MM.1S (cell line): ENCODE results near the gene EXOC2.

Experiments used
- DNase-seq: peaks from one replicate; pipeline ENCODE4 v3.0.0-alpha.2; 2015
- H2AFZ ChIP-seq: fragments of 300-600 bp; sonication (generic); 2 replicates; pipeline ENCODE4 v1.6.0; 2016; ENCODE audit warnings: antibody characterized with exemption, low read length
- H3F3A ChIP-seq: fragments of 300-600 bp; sonication (generic); 2 replicates; pipeline ENCODE4 v1.6.1; 2016; ENCODE audit warnings: mild to moderate bottlenecking, antibody characterized with exemption, low read length, moderate library complexity, mixed read lengths; ENCODE audit not compliant: insufficient read depth
- H3K27ac ChIP-seq: fragments of 300-600 bp; sonication (generic); 2 replicates; pipeline ENCODE4 v1.5.1; 2016; ENCODE audit warnings: mild to moderate bottlenecking, low read length
- H3K27me3 ChIP-seq: fragments of 300-600 bp; sonication (generic); replicated peaks from 2 replicates; pipeline ENCODE4 v1.6.0; 2016; ENCODE audit warnings: low read length; ENCODE audit not compliant: insufficient read depth
- H3K36me3 ChIP-seq: fragments of 300-600 bp; sonication (generic); replicated peaks from 2 replicates; pipeline ENCODE4 v1.6.1; 2016; ENCODE audit warnings: mild to moderate bottlenecking, low read length, mixed read lengths; ENCODE audit not compliant: insufficient read depth
- H3K4me1 ChIP-seq: fragments of 300-600 bp; sonication (generic); 2 replicates; pipeline ENCODE4 v1.6.1; 2016; ENCODE audit warnings: low read length, mixed read lengths
- H3K4me2 ChIP-seq: fragments of 300-600 bp; sonication (generic); 2 replicates; pipeline ENCODE4 v1.6.0; 2016; ENCODE audit warnings: low read depth, low read length
- H3K4me3 ChIP-seq: fragments of 300-600 bp; sonication (generic); 2 replicates; pipeline ENCODE4 v1.5.1; 2016; ENCODE audit warnings: low read length, mixed read lengths
- H3K79me2 ChIP-seq: fragments of 300-600 bp; sonication (generic); 2 replicates; pipeline ENCODE4 v1.6.1; 2016; ENCODE audit warnings: mixed run types, low read length, mixed read lengths
- H3K9ac ChIP-seq: fragments of 300-600 bp; sonication (generic); 2 replicates; pipeline ENCODE4 v1.6.1; 2016; ENCODE audit warnings: low read length, mixed read lengths
- H3K9me2 ChIP-seq: fragments of 300-600 bp; sonication (generic); replicated peaks from 2 replicates; pipeline ENCODE4 v1.6.1; 2016; ENCODE audit warnings: mild to moderate bottlenecking, low read length, mixed read lengths; ENCODE audit not compliant: insufficient read depth
- H3K9me3 ChIP-seq: fragments of 300-600 bp; sonication (generic); replicated peaks from 2 replicates; pipeline ENCODE4 v1.6.1; 2016; ENCODE audit warnings: mild to moderate bottlenecking, low read length, mixed read lengths; ENCODE audit not compliant: insufficient read depth
- H4K20me1 ChIP-seq: fragments of 300-600 bp; sonication (generic); 2 replicates; pipeline ENCODE4 v1.6.1; 2016; ENCODE audit warnings: mild to moderate bottlenecking, low read length, moderate library complexity, mixed read lengths; ENCODE audit not compliant: insufficient read depth
- CTCF ChIP-seq: fragments of 300-600 bp; sonication (generic); IDR thresholded peaks from 2 replicates; pipeline ENCODE4 v1.5.1; 2016; ENCODE audit warnings: antibody characterized with exemption, low read length, mixed read lengths
- EZH2 ChIP-seq: fragments of 300-600 bp; sonication (generic); optimal IDR thresholded peaks from 2 replicates; pipeline ENCODE3; 2017; ENCODE audit warnings: low read depth, mild to moderate bottlenecking, antibody characterized with exemption, low read length, mixed read lengths
- EZH2phosphoT487 ChIP-seq: fragments of 300-600 bp; sonication (generic); IDR thresholded peaks from 2 replicates; pipeline ENCODE4 v1.6.1; 2018; ENCODE audit warnings: antibody characterized with exemption, low read length

The EXOC2 gene

DNA sequence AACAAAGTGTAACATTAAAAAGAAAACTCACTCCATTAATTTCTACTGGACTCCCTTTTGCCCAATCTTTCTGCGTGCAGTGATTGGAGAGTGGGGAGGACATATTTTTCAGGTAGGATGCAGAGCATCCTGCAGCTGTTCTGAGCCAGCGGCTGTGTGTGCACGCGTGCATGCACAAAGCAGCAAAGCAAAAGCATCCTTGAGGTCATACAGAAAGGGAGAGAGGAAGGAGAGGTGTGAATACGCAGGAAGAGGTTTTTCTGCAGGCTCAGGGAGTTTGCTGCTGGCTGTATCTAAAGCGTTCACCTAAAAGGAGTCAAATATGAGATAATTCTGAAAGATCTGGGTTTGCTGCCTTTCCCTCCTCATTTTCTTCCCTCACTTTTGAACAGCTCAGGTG lies 144.4 kb downstream of the EXOC2 start:
- H3K27ac ChIP-seq, result no peak overlapping the region
- no peak for TF ChIP-seq EZH2phosphoT487
- no peak for TF ChIP-seq EZH2
- no peak for TF ChIP-seq CTCF
- H3K36me3 ChIP-seq, result no peaks in the 10 kb centered on the region
- no peaks in the 10 kb centered on the region for H4K20me1 ChIP-seq
- H3F3A ChIP-seq, result no peaks in the 10 kb centered on the region
- H3K4me1 ChIP-seq, result no peaks in the 10 kb centered on the region
- no peaks in the 10 kb centered on the region for H3K27me3 ChIP-seq
- H3K9me3 ChIP-seq, result no peaks in the 10 kb centered on the region
- no peak for DNase-seq
- no peak overlapping the region for H2AFZ ChIP-seq
- no peak overlapping the region for H3K9ac ChIP-seq
- H3K79me2 ChIP-seq, result no peaks in the 10 kb centered on the region
- no peak overlapping the region for H3K4me2 ChIP-seq
- no peaks in the 10 kb centered on the region for H3K9me2 ChIP-seq
- no peak overlapping the region for H3K4me3 ChIP-seq

DNA sequence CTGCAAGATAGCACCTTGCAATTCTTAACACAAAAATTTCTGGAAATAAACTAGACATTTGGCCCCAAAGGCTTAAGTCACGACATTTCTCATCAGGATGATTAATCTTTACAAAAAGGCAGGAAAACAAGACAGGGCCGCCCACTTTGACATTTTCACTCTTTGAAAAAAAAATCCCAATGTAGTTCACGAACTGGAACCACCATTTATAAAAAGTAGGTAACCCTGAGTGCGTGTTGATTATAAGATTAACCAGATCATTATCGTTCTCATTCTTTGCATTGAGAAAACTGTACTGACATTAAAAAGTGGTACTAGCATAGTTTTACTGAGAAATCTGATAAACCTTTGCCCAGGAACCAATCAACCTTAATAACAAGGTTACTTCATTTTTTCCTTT lies 144.8 kb downstream of the EXOC2 start:
- Histone ChIP-seq H3K4me2 (no peak overlapping the region), H4K20me1 (no peaks in the 10 kb centered on the region), H3K9me2 (no peaks in the 10 kb centered on the region), H3K9me3 (no peaks in the 10 kb centered on the region), H3K36me3 (no peaks in the 10 kb centered on the region), H3K79me2 (no peaks in the 10 kb centered on the region), H3K4me1 (no peaks in the 10 kb centered on the region), H3K27me3 (no peaks in the 10 kb centered on the region), H2AFZ (no peak overlapping the region), H3F3A (no peaks in the 10 kb centered on the region), H3K27ac (no peak overlapping the region), H3K9ac (no peak overlapping the region), H3K4me3 (no peak overlapping the region)
- no peak for TF ChIP-seq EZH2phosphoT487
- TF ChIP-seq CTCF, result no peak
- TF ChIP-seq EZH2, result no peak
- DNase-seq, result no peak

DNA sequence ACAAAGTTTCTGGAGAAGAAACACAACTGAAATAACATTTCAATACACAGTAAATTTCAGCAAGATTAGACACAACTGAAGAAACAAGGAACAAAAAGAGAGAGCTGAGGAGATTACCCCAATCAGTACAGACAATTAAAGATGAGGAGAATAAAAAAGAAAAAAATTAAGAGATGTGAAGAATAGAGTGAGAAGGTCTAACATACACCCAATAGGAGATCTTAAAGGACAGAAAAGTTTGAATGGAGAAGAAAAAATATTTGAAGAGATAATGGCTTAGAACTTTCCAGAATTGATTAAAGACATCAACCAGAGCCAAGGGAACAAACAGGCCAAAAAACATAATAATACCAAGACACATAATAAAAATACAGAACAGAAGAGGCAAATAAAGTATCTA lies 152.4 kb downstream of the EXOC2 start:
- no peaks in the 10 kb centered on the region for H3F3A ChIP-seq
- no peaks in the 10 kb centered on the region for H3K9me2 ChIP-seq
- H3K27ac ChIP-seq, result no peak overlapping the region
- H3K4me3 ChIP-seq, result no peak overlapping the region
- H2AFZ ChIP-seq, result no peak overlapping the region
- no peak for DNase-seq
- no peak overlapping the region for H3K9ac ChIP-seq
- no peak for TF ChIP-seq EZH2phosphoT487
- no peaks in the 10 kb centered on the region for H3K4me1 ChIP-seq
- H3K4me2 ChIP-seq, result no peak overlapping the region
- no peaks in the 10 kb centered on the region for H3K79me2 ChIP-seq
- H3K36me3 ChIP-seq, result no peaks in the 10 kb centered on the region
- H4K20me1 ChIP-seq, result no peaks in the 10 kb centered on the region
- H3K9me3 ChIP-seq, result no peaks in the 10 kb centered on the region
- H3K27me3 ChIP-seq, result no peaks in the 10 kb centered on the region

DNA sequence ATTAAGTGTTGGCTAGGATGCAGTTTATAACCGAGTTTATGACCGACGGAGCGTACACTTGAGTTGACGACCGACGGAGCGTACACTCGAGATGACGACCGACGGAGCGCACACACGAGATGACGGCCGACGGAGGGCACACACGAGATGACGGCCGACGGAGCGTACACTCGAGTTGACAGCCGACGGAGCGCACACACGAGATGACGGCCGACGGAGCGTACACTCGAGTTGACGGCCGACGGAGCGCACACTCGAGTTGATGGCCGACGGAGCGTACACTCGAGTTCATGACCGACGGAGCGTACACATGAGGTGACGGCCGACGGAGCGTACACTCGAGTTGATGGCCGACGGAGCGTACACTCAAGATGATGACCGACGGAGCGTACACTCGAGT lies 155.8 kb downstream of the EXOC2 start:
- no peaks in the 10 kb centered on the region for H4K20me1 ChIP-seq
- no peaks in the 10 kb centered on the region for H3K36me3 ChIP-seq
- no peaks in the 10 kb centered on the region for H3K27me3 ChIP-seq
- no peak overlapping the region for H2AFZ ChIP-seq
- H3K4me2 ChIP-seq, result no peak overlapping the region
- H3F3A ChIP-seq, result no peaks in the 10 kb centered on the region
- DNase-seq, result no peak
- H3K79me2 ChIP-seq, result no peaks in the 10 kb centered on the region
- H3K4me1 ChIP-seq, result no peaks in the 10 kb centered on the region
- H3K9me2 ChIP-seq, result no peaks in the 10 kb centered on the region
- no peak overlapping the region for H3K4me3 ChIP-seq
- H3K27ac ChIP-seq, result no peak overlapping the region
- TF ChIP-seq EZH2phosphoT487, result no peak
- TF ChIP-seq EZH2, result no peak
- no peak for TF ChIP-seq CTCF
- H3K9ac ChIP-seq, result no peak overlapping the region
- H3K9me3 ChIP-seq, result no peaks in the 10 kb centered on the region
